HG03439 (cell line): ENCODE measurements around the gene TSHZ2.

Source experiments
- ATAC-seq: cut with Tn5 transposase; IDR thresholded peaks from one replicate; pipeline ENCODE4 v1.9.1; 2021; ENCODE audit warnings: mild to moderate bottlenecking, moderate library complexity; ENCODE audit not compliant: unreplicated experiment

The TSHZ2 gene

GRCh38 chr20:52972190-52972937, at the start of gene TSHZ2:
Gene TSHZ2, plus strand, starts transcription at chr20:52972358. Its CDS starts 936 bp downstream, at chr20:52973294.
- ATAC-seq = no peak

- no peak for ATAC-seq
Observed at GRCh38 chr20:52922436-52922835, 49.7 kb upstream of the TSHZ2 start.

GRCh38 chr20:52923123-52923937, 48.8 kb upstream of the TSHZ2 start:
- no peak for ATAC-seq

GRCh38 chr20:52924411-52925271, 47.5 kb upstream of the TSHZ2 start:
- ATAC-seq = no peak

GRCh38 chr20:52926505-52926904, 45.7 kb upstream of the TSHZ2 start:
- no peak for ATAC-seq

GRCh38 chr20:52933867-52934266, 38.3 kb upstream of the TSHZ2 start:
- ATAC-seq = no peak

GRCh38 chr20:52936351-52937340, 35.5 kb upstream of the TSHZ2 start:
- ATAC-seq = no peak

GRCh38 chr20:52937591-52938100, 34.5 kb upstream of the TSHZ2 start:
- ATAC-seq = no peak

- no peak for ATAC-seq
Observed at GRCh38 chr20:52939141-52939540, 33.0 kb upstream of the TSHZ2 start.

- ATAC-seq = no peak
Observed at GRCh38 chr20:52941808-52942207, 30.4 kb upstream of the TSHZ2 start.

- no peak for ATAC-seq
Observed at GRCh38 chr20:52943185-52943841, 28.8 kb upstream of the TSHZ2 start.

GRCh38 chr20:52945268-52945667, 26.9 kb upstream of the TSHZ2 start:
- no peak for ATAC-seq

- ATAC-seq = no peak
Observed at GRCh38 chr20:52945862-52946522, 26.2 kb upstream of the TSHZ2 start.

GRCh38 chr20:52948491-52948890, 23.7 kb upstream of the TSHZ2 start:
- no peak for ATAC-seq

- ATAC-seq = no peak
Observed at GRCh38 chr20:52953020-52953419, 19.1 kb upstream of the TSHZ2 start.

- ATAC-seq = no peak
Observed at GRCh38 chr20:52954849-52955248, 17.3 kb upstream of the TSHZ2 start.

GRCh38 chr20:52958211-52958610, 13.9 kb upstream of the TSHZ2 start:
- no peak for ATAC-seq

- ATAC-seq = no peak
Observed at GRCh38 chr20:52959125-52959524, 13.0 kb upstream of the TSHZ2 start.

- no peak for ATAC-seq
Observed at GRCh38 chr20:52962183-52962582, 10.0 kb upstream of the TSHZ2 start.
